Choroid plexus epithelial cell (primary cell): ENCODE measurements around the gene SPTLC3.

Source experiments
- DNase-seq: peaks from one replicate; pipeline ENCODE4 v3.0.0-alpha.2; 2010; ENCODE audit warnings: low read depth
- H3K4me3 ChIP-seq: 2 replicates; pipeline ENCODE4 v1.5.1; 2011; ENCODE audit warnings: low read depth, mild to moderate bottlenecking, control low read depth, low read length, moderate library complexity
- CTCF ChIP-seq: conservative IDR thresholded peaks from 2 replicates; pipeline ENCODE4 v1.5.1; 2011; ENCODE audit warnings: low read depth, mild to moderate bottlenecking, control low read depth, inconsistent platforms, low read length, moderate library complexity

Gene SPTLC3

GRCh38 chr20:13060327-13060726, 51.6 kb downstream of the SPTLC3 start:
- H3K4me3 ChIP-seq, result no peak overlapping the region
- DNase-seq, result no peak
- no peak for TF ChIP-seq CTCF

GRCh38 chr20:13061381-13061780, 52.6 kb downstream of the SPTLC3 start:
- TF ChIP-seq CTCF, result no peak
- no peak overlapping the region for H3K4me3 ChIP-seq
- DNase-seq, result no peak

- DNase-seq, result no peak
- no peak overlapping the region for H3K4me3 ChIP-seq
- TF ChIP-seq CTCF, result no peak
Measured at GRCh38 chr20:13062789-13063188, 54.0 kb downstream of the SPTLC3 start.

GRCh38 chr20:13068336-13068735, 59.6 kb downstream of the SPTLC3 start:
- no peak for TF ChIP-seq CTCF

GRCh38 chr20:13081877-13082276, 73.1 kb downstream of the SPTLC3 start:
- TF ChIP-seq CTCF, result no peak
- no peak for DNase-seq
- no peak overlapping the region for H3K4me3 ChIP-seq

More at GRCh38 chr20:13068336-13068735, 59.6 kb downstream of the SPTLC3 start:
- no peak overlapping the region for H3K4me3 ChIP-seq
- DNase-seq, result no peak

- no peak for DNase-seq
- no peak for TF ChIP-seq CTCF
- no peak overlapping the region for H3K4me3 ChIP-seq
Measured at GRCh38 chr20:13082378-13082777, 73.6 kb downstream of the SPTLC3 start.

GRCh38 chr20:13085275-13085674, 76.5 kb downstream of the SPTLC3 start:
- no peak for TF ChIP-seq CTCF
- DNase-seq, result no peak
- H3K4me3 ChIP-seq, result no peak overlapping the region
